ENCODE measurements around the gene TCP11. TPM values are rescaled to one million over a fixed set of nuclear protein-coding genes. Genes with fewer than 3 reads are reported as not detected.

TCP11 gene
- total RNA-seq, 1 experiment from 2014 or later: not detected

DNA sequence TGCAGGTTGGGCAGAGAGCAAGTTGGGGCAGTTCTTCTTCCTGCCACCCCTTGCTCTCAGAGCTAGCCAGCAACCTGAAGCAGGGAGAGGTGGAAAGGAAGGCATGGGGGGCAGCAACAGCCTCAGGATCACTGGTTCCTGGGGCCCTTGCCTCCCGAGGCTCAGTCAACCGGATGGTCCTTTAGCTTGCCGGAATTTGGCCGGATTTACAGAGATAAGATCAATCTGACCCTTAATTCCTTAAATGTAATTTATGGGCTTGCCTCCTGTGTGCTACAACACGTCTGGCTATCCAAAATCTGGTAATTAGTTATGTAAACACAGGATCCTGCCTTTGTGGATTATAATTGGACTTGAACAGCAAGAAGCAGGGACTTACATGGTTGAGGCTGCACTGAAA, 19.5 kb upstream of the TCP11 start:
- in situ Hi-C loops (cut with HindIII; ENCODE audit: low pct_unique_long_range_greater_than_20kb, low sequenced_read_pairs): no loop called here
- Histone ChIP-seq H3K4me3 (ENCODE audit: low read depth in 2 of 2, low read length in 2 of 2) (no peak overlapping the region), H3K9me3 (ENCODE audit: control insufficient read depth, insufficient read depth, low read depth, low read length) (no peaks in the 10 kb centered on the region), H3K27ac (ENCODE audit: low read length) (no peak overlapping the region), H3K36me3 (ENCODE audit: control insufficient read depth, insufficient read depth, low read length) (no peaks in the 10 kb centered on the region), H3K27me3 (ENCODE audit: control insufficient read depth, insufficient read depth, low read length) (no peaks in the 10 kb centered on the region), H3K4me1 (ENCODE audit: control insufficient read depth, insufficient read depth, low read length) (peaks cover under 1% of the 10 kb centered on the region; the same call in 1 of the 2 replicates)
- no TSS peak for BruUV-seq (replicated peaks)
- TF ChIP-seq, protein P1, sequence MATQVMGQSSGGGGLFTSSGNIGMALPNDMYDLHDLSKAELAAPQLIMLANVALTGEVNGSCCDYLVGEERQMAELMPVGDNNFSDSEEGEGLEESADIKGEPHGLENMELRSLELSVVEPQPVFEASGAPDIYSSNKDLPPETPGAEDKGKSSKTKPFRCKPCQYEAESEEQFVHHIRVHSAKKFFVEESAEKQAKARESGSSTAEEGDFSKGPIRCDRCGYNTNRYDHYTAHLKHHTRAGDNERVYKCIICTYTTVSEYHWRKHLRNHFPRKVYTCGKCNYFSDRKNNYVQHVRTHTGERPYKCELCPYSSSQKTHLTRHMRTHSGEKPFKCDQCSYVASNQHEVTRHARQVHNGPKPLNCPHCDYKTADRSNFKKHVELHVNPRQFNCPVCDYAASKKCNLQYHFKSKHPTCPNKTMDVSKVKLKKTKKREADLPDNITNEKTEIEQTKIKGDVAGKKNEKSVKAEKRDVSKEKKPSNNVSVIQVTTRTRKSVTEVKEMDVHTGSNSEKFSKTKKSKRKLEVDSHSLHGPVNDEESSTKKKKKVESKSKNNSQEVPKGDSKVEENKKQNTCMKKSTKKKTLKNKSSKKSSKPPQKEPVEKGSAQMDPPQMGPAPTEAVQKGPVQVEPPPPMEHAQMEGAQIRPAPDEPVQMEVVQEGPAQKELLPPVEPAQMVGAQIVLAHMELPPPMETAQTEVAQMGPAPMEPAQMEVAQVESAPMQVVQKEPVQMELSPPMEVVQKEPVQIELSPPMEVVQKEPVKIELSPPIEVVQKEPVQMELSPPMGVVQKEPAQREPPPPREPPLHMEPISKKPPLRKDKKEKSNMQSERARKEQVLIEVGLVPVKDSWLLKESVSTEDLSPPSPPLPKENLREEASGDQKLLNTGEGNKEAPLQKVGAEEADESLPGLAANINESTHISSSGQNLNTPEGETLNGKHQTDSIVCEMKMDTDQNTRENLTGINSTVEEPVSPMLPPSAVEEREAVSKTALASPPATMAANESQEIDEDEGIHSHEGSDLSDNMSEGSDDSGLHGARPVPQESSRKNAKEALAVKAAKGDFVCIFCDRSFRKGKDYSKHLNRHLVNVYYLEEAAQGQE (IDR thresholded peaks at IDR 0.05; ENCODE audit: insufficient read depth in 1 of 2, low read depth in 2 of 2, low read length in 1 of 2): no peak
- ChIA-PET POLR2A (no interaction called here), CTCF (no interaction called here)
- no peak for DNase-seq (ENCODE audit: low read depth, low spot score)
- no peak for ATAC-seq
- intact Hi-C loops (cut with micrococcal nuclease; ENCODE audit: unreplicated experiment): no loop called here

DNA sequence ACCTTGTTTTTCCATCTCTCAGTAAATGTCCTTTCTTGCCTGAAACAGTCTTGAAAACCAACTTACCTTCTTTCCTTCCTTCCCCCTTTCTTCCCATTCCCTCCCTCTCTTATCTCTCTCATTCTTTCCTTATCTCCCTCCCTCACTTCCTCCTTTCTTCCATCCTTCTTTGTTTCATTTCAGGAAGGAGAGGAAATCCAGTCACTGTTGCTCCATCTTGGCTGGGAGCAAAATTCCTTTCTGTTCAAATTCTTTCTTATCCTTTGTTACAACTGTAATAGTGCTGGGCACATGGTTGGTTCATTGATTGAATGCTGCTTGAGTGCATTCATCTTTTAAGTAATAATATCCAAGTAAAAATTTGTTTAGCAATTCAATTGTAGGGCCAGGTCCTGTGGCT, 17.4 kb upstream of the TCP11 start:
- intact Hi-C loops (cut with micrococcal nuclease; ENCODE audit: unreplicated experiment) (no loop called here), in situ Hi-C loops (cut with HindIII; ENCODE audit: low pct_unique_long_range_greater_than_20kb, low sequenced_read_pairs) (no loop called here)
- no TSS peak for BruUV-seq (replicated peaks)
- TF ChIP-seq, protein P1 (IDR thresholded peaks at IDR 0.05; ENCODE audit: insufficient read depth in 1 of 2, low read depth in 2 of 2, low read length in 1 of 2): no peak
- TF ChIP-seq, protein P2, sequence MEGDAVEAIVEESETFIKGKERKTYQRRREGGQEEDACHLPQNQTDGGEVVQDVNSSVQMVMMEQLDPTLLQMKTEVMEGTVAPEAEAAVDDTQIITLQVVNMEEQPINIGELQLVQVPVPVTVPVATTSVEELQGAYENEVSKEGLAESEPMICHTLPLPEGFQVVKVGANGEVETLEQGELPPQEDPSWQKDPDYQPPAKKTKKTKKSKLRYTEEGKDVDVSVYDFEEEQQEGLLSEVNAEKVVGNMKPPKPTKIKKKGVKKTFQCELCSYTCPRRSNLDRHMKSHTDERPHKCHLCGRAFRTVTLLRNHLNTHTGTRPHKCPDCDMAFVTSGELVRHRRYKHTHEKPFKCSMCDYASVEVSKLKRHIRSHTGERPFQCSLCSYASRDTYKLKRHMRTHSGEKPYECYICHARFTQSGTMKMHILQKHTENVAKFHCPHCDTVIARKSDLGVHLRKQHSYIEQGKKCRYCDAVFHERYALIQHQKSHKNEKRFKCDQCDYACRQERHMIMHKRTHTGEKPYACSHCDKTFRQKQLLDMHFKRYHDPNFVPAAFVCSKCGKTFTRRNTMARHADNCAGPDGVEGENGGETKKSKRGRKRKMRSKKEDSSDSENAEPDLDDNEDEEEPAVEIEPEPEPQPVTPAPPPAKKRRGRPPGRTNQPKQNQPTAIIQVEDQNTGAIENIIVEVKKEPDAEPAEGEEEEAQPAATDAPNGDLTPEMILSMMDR (IDR thresholded peaks at IDR 0.05): no peak
- TF ChIP-seq TCF7L2 (IDR thresholded peaks at IDR 0.05; ENCODE audit: low read depth, low read length) (no peak), POLR2AphosphoS5 (IDR thresholded peaks at IDR 0.05; ENCODE audit: low read depth, low read length) (no peak), SIN3A (IDR thresholded peaks at IDR 0.05; ENCODE audit: borderline replicate concordance, insufficient read depth, low read depth, low read length) (no peak)
- ChIA-PET CTCF (interaction anchor here (0.6 kb wide), 1 partner anchor 183 kb away, joined by 3 read pairs; no protein-coding TSS in a partner anchor), POLR2A (no interaction called here)
- no peak for ATAC-seq
- Histone ChIP-seq H3K4me1 (ENCODE audit: control insufficient read depth, insufficient read depth, low read length) (no peaks in the 10 kb centered on the region), H3K36me3 (ENCODE audit: control insufficient read depth, insufficient read depth, low read length) (no peaks in the 10 kb centered on the region), H3K27me3 (ENCODE audit: control insufficient read depth, insufficient read depth, low read length) (no peaks in the 10 kb centered on the region), H3K4me3 (ENCODE audit: low read depth in 2 of 2, low read length in 2 of 2) (no peak overlapping the region), H3K27ac (ENCODE audit: low read length) (no peak overlapping the region), H3K9me3 (ENCODE audit: control insufficient read depth, insufficient read depth, low read depth, low read length) (no peaks in the 10 kb centered on the region)
- DNase-seq (ENCODE audit: low read depth, low spot score): no peak
